ENCODE results near the gene ERBB4. TPM values are rescaled to one million over a fixed set of nuclear protein-coding genes. Genes with fewer than 3 reads are reported as not detected.

ERBB4 gene
- polyA plus RNA-seq, 1 of the 3 experiments (the other 2 are of a cell fraction), result 0.05 TPM

DNA sequence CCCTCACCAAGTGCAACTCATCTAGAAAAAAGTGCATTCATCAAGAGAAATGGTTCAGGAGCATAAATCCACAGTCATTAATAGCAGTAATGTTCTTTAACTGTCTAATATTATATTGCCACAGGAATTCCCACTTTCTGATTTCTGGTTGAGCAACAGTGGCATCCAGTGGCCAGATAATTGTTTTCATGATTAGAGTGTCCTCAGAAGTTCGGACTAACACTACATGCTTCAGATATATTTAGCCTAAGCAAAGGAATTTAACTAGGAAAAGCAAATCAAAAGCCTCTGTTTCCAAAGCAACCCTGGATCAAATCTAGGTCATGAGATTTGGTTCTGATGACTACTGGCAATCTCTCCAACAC is 9.8 kb upstream of the ERBB4 start:
- Histone ChIP-seq H3K9me3 (no peaks in the 10 kb centered on the region), H3K36me3 (replicated peaks in 1 of 2; ENCODE audit: control insufficient read depth in 1 of 2, insufficient read depth in 2 of 2, low read length in 1 of 2) (no peaks in the 10 kb centered on the region), H4K20me1 (ENCODE audit: insufficient read depth) (no peaks in the 10 kb centered on the region), H3F3A (replicated peaks; ENCODE audit: insufficient read depth) (no peaks in the 10 kb centered on the region), H3K4me3 (ENCODE audit: low read depth in 2 of 2, low read length in 1 of 2) (no peak overlapping the region), H3K4me2 (no peak overlapping the region), H3K79me2 (ENCODE audit: insufficient read depth) (no peaks in the 10 kb centered on the region), H3K27ac (ENCODE audit: low read depth in 2 of 2, low read length in 1 of 2) (no peak overlapping the region), H3K9ac (no peak overlapping the region), H3K9me2 (no peaks in the 10 kb centered on the region), H2AFZ (ENCODE audit: low read depth) (peak overlapping the region; percentile 36; the same call in 1 of the 2 replicates), H3K27me3 (ENCODE audit: insufficient read depth) (no peaks in the 10 kb centered on the region), H3K4me1 (ENCODE audit: control insufficient read depth in 1 of 2, insufficient read depth in 2 of 2, low read depth in 1 of 2, low read length in 1 of 2) (peaks cover 0 to 8% of the 10 kb centered on the region in 2 experiments; a peak in 2 of 4 replicates)
- peak; percentile 28 for DNase-seq
- TF ChIP-seq, protein P1, sequence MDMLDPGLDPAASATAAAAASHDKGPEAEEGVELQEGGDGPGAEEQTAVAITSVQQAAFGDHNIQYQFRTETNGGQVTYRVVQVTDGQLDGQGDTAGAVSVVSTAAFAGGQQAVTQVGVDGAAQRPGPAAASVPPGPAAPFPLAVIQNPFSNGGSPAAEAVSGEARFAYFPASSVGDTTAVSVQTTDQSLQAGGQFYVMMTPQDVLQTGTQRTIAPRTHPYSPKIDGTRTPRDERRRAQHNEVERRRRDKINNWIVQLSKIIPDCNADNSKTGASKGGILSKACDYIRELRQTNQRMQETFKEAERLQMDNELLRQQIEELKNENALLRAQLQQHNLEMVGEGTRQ (IDR thresholded peaks at IDR 0.05; ENCODE audit: borderline replicate concordance, low read depth, low read length), result no peak
- TF ChIP-seq GATA2 (CRISPR knock-in tag; IDR thresholded peaks at IDR 0.05) (no peak), RAD21 (IDR thresholded peaks at IDR 0.05; ENCODE audit: low read length) (peak; percentile 80), ELF1 (IDR thresholded peaks at IDR 0.05) (no peak), SMC3 (IDR thresholded peaks at IDR 0.05; ENCODE audit: low read depth, low read length) (peak; percentile 58), FOXM1 (IDR thresholded peaks at IDR 0.05; ENCODE audit: low read depth) (no peak), POLR2AphosphoS5 (IDR thresholded peaks at IDR 0.05; ENCODE audit: low read depth, low read length) (no peak)
- TF ChIP-seq, protein P2, sequence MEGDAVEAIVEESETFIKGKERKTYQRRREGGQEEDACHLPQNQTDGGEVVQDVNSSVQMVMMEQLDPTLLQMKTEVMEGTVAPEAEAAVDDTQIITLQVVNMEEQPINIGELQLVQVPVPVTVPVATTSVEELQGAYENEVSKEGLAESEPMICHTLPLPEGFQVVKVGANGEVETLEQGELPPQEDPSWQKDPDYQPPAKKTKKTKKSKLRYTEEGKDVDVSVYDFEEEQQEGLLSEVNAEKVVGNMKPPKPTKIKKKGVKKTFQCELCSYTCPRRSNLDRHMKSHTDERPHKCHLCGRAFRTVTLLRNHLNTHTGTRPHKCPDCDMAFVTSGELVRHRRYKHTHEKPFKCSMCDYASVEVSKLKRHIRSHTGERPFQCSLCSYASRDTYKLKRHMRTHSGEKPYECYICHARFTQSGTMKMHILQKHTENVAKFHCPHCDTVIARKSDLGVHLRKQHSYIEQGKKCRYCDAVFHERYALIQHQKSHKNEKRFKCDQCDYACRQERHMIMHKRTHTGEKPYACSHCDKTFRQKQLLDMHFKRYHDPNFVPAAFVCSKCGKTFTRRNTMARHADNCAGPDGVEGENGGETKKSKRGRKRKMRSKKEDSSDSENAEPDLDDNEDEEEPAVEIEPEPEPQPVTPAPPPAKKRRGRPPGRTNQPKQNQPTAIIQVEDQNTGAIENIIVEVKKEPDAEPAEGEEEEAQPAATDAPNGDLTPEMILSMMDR (IDR thresholded peaks at IDR 0.05), result peak; percentile 67
- 61% methylated on average over 1 of the region's 1 CpG for WGBS (ENCODE audit: low lambda C conversion rate)
- ChIA-PET POLR2A (no interaction called here), CTCF (interaction anchor here (0.6 to 2.2 kb wide), 7 partner anchors 12 to 1335 kb away, joined by 3 to 14 read pairs (median 6); no protein-coding TSS in a partner anchor)

DNA sequence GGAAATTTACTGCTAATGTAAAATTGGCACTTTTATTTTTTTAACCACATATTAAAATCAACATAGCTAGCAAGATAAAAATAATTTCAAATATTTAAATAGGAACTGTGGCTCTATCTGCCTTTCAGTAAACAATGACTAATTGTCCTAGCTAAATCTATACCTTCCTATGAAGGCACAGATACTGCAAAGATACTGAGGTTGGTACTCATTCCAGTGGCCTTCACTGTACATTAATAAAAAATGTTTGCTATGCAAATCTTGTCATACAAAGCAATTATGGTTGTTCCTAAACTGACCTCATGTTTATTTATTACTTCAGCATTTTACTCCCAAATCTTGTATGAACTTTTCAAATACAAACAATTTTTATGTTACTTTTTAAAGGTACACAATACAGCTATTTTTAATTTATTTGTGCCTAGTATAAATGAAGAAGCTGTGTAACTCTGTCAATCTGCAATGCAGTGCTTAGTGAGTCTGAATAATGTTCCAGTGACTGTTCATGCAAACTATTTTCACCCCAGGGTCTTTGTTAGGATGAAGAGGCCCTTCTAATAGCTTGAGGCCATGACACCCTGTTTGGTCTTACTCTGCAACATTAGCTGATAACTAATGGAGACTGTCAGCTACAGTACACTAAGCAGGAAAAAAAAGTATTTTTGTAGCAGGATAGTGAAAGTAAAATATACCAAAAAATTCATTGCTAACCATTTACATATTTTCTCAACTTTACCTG is 9.3 kb upstream of the ERBB4 start:
- H3F3A ChIP-seq (replicated peaks; ENCODE audit: insufficient read depth), result no peaks in the 10 kb centered on the region
- no peaks in the 10 kb centered on the region for H3K79me2 ChIP-seq (ENCODE audit: insufficient read depth)
- no peak overlapping the region for H3K27ac ChIP-seq (ENCODE audit: low read depth in 2 of 2, low read length in 1 of 2)
- H3K4me3 ChIP-seq (ENCODE audit: low read depth in 2 of 2, low read length in 1 of 2), result no peak overlapping the region
- no peak overlapping the region for H3K9ac ChIP-seq
- TF ChIP-seq EP300 (IDR thresholded peaks at IDR 0.05; ENCODE audit: borderline replicate concordance in 1 of 2, low read depth in 1 of 2, low read length in 1 of 2) (no peak), NRF1 (IDR thresholded peaks at IDR 0.05; ENCODE audit: low read depth, low read length) (no peak), RCOR1 (IDR thresholded peaks at IDR 0.05; ENCODE audit: low read length) (no peak)
- DNase-seq, result no peak
- no peak overlapping the region for H3K4me2 ChIP-seq
- peak overlapping the region; percentile 36; the same call in 1 of the 2 replicates for H2AFZ ChIP-seq (ENCODE audit: low read depth)
- H3K36me3 ChIP-seq (replicated peaks in 1 of 2; ENCODE audit: control insufficient read depth in 1 of 2, insufficient read depth in 2 of 2, low read length in 1 of 2), result no peaks in the 10 kb centered on the region
- ChIA-PET CTCF (interaction anchor here (0.6 to 2.2 kb wide), 7 partner anchors 10 to 1334 kb away, joined by 3 to 14 read pairs (median 4); no protein-coding TSS in a partner anchor), POLR2A (no interaction called here)
- H3K9me3 ChIP-seq, result no peaks in the 10 kb centered on the region
- H3K27me3 ChIP-seq (ENCODE audit: insufficient read depth), result no peaks in the 10 kb centered on the region
- no peaks in the 10 kb centered on the region for H4K20me1 ChIP-seq (ENCODE audit: insufficient read depth)
- peaks cover 0 to 8% of the 10 kb centered on the region in 2 experiments; a peak in 2 of 4 replicates for H3K4me1 ChIP-seq (ENCODE audit: control insufficient read depth in 1 of 2, insufficient read depth in 2 of 2, low read depth in 1 of 2, low read length in 1 of 2)
- no peaks in the 10 kb centered on the region for H3K9me2 ChIP-seq

Measured in SK-N-SH (cell line).